PC-3 (cell line): Measurements from ENCODE around the gene EMILIN1. TPM values are rescaled to one million over a fixed set of nuclear protein-coding genes. Genes with fewer than 3 reads are reported as not detected.
A peak's percentile ranks its signal among the peaks of the same experiment; 100 is the strongest.

Source experiments
- ATAC-seq: fragments of 200-7000 bp; cut with Tn5 transposase; 2 replicates; pipeline ENCODE4 v1.9.1; 2020; ENCODE audit warnings: mild to moderate bottlenecking, moderate library complexity
- BruUV-seq: library from RNA; stranded (reverse); fragments of 400-500 nt; replicated peaks from 2 replicates; lab custom pipeline; 2021; lab: Mats Ljungman, UMichigan
- CTCF ChIA-PET: fragments of 300-600 bp; sonication (Branson Sonifier 250); formaldehyde crosslinking; loops from one replicate; lab custom pipeline; 2022; ENCODE audit warnings: antibody characterized with exemption; lab: Charles Lee
- POLR2A ChIA-PET: fragments of 300-600 bp; sonication (Branson Sonifier 250); formaldehyde crosslinking; loops from one replicate; lab custom pipeline; 2022; ENCODE audit warnings: antibody characterized with exemption; ENCODE audit not compliant: unreplicated experiment; lab: Charles Lee
- DNase-seq: peaks from one replicate; pipeline ENCODE4 v3.0.0-alpha.2; 2015
- H2AFZ ChIP-seq: fragments of 300-600 bp; sonication (generic); 2 replicates; pipeline ENCODE4 v1.6.0; 2016; ENCODE audit warnings: antibody characterized with exemption, low read length
- H3F3A ChIP-seq: fragments of 300-600 bp; sonication (generic); one replicate; pipeline ENCODE4 v1.6.0; 2017; ENCODE audit warnings: antibody characterized with exemption, low read length, control low read depth, mild to moderate bottlenecking; ENCODE audit not compliant: unreplicated experiment
- H3K27ac ChIP-seq: fragments of 300-600 bp; sonication (generic); 2 replicates; pipeline ENCODE4 v1.5.1; 2016; ENCODE audit warnings: mild to moderate bottlenecking, low read length
- H3K27me3 ChIP-seq: fragments of 300-600 bp; sonication (generic); 2 replicates; pipeline ENCODE4 v1.6.1; 2016; ENCODE audit warnings: low read length, mixed read lengths
- H3K36me3 ChIP-seq: fragments of 300-600 bp; sonication (generic); 2 replicates; pipeline ENCODE4 v1.6.1; 2016; ENCODE audit warnings: low read depth, mixed run types, low read length, mixed read lengths
- H3K4me1 ChIP-seq: fragments of 300-600 bp; sonication (generic); 2 replicates; pipeline ENCODE4 v1.5.1; 2016; ENCODE audit warnings: low read length; ENCODE audit not compliant: insufficient read depth
- H3K4me2 ChIP-seq: fragments of 300-600 bp; sonication (generic); 2 replicates; pipeline ENCODE4 v1.6.0; 2016; ENCODE audit warnings: low read length
- H3K4me3 ChIP-seq: fragments of 300-600 bp; sonication (generic); 2 replicates; pipeline ENCODE4 v1.5.1; 2016; ENCODE audit warnings: mild to moderate bottlenecking, low read length, mixed read lengths
- H3K79me2 ChIP-seq: fragments of 300-600 bp; sonication (generic); 2 replicates; pipeline ENCODE4 v1.6.1; 2017; ENCODE audit warnings: low read length, mixed read lengths
- H3K9ac ChIP-seq: fragments of 300-600 bp; sonication (generic); 2 replicates; pipeline ENCODE4 v1.6.0; 2016; ENCODE audit warnings: mild to moderate bottlenecking, low read length
- H3K9me2 ChIP-seq: fragments of 300-600 bp; sonication (generic); replicated peaks from 2 replicates; pipeline ENCODE4 v1.6.1; 2016; ENCODE audit warnings: mixed run types, low read length, mixed read lengths
- H3K9me3 ChIP-seq: fragments of 300-600 bp; sonication (generic); 2 replicates; pipeline ENCODE4 v1.6.1; 2016; ENCODE audit warnings: low read length, mixed read lengths
- H4K20me1 ChIP-seq: fragments of 300-600 bp; sonication (generic); 2 replicates; pipeline ENCODE4 v1.6.1; 2016; ENCODE audit warnings: low read length, mixed read lengths
- EZH2 ChIP-seq: fragments of 300-600 bp; sonication (generic); IDR thresholded peaks from one replicate; pipeline ENCODE4 v1.6.1; 2017; ENCODE audit warnings: antibody characterized with exemption, mild to moderate bottlenecking, low read length; ENCODE audit not compliant: unreplicated experiment
- EZH2phosphoT487 ChIP-seq: fragments of 300-600 bp; sonication (generic); IDR thresholded peaks from 2 replicates; pipeline ENCODE4 v1.6.1; 2018; ENCODE audit warnings: mild to moderate bottlenecking, antibody characterized with exemption, low read length, borderline replicate concordance
- intact Hi-C: fragments of 100-400 bp; cut with micrococcal nuclease; formaldehyde crosslinking; loops from 2 replicates; pipeline ENCODE4 v1.9.0; 2023
- total RNA-seq: library from RNA; depleted of rRNA; stranded (reverse); fragments of >200 nt; gene quantifications from 2 replicates; pipeline ENCODE4 v1.2.3, GENCODE V29; 2014
- TF ChIP-seq, protein P1 (sequence below): fragments of 300-600 bp; sonication (generic); conservative IDR thresholded peaks from 2 replicates; pipeline ENCODE4 v1.5.1; 2017; ENCODE audit warnings: antibody characterized with exemption, low read depth, mild to moderate bottlenecking, low read length

Gene EMILIN1
- total RNA-seq, 1 experiment from 2014 or later, result 0.69 TPM

GRCh38 chr2:27091746-27092695 lies 13.6 kb downstream of the EMILIN1 start:
- Histone ChIP-seq H3K9ac (no peak overlapping the region), H3K79me2 (no peaks in the 10 kb centered on the region), H4K20me1 (no peaks in the 10 kb centered on the region), H3K4me1 (peaks cover 8% of the 10 kb centered on the region; the same call in 1 of the 2 replicates), H3K9me2 (no peaks in the 10 kb centered on the region), H2AFZ (no peak overlapping the region), H3K36me3 (no peaks in the 10 kb centered on the region), H3K9me3 (no peaks in the 10 kb centered on the region), H3K27me3 (no peaks in the 10 kb centered on the region), H3F3A (no peaks in the 10 kb centered on the region), H3K4me3 (no peak overlapping the region), H3K27ac (no peak overlapping the region), H3K4me2 (no peak overlapping the region)
- TF ChIP-seq EZH2phosphoT487, result no peak
- no peak for TF ChIP-seq EZH2
- TF ChIP-seq, protein P1, sequence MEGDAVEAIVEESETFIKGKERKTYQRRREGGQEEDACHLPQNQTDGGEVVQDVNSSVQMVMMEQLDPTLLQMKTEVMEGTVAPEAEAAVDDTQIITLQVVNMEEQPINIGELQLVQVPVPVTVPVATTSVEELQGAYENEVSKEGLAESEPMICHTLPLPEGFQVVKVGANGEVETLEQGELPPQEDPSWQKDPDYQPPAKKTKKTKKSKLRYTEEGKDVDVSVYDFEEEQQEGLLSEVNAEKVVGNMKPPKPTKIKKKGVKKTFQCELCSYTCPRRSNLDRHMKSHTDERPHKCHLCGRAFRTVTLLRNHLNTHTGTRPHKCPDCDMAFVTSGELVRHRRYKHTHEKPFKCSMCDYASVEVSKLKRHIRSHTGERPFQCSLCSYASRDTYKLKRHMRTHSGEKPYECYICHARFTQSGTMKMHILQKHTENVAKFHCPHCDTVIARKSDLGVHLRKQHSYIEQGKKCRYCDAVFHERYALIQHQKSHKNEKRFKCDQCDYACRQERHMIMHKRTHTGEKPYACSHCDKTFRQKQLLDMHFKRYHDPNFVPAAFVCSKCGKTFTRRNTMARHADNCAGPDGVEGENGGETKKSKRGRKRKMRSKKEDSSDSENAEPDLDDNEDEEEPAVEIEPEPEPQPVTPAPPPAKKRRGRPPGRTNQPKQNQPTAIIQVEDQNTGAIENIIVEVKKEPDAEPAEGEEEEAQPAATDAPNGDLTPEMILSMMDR, result no peak
- ChIA-PET POLR2A (interaction anchor here (0.6 kb wide), 1 partner anchor 111 kb away, joined by 11 read pairs; no protein-coding TSS in a partner anchor), CTCF (no interaction called here)
- intact Hi-C loops, result no loop called here
- no peak for ATAC-seq
- BruUV-seq, result no TSS peak
- DNase-seq, result no peak

GRCh38 chr2:27092696-27093429 lies 14.4 kb downstream of the EMILIN1 start:
- no peaks in the 10 kb centered on the region for H3K9me2 ChIP-seq
- no peaks in the 10 kb centered on the region for H3K36me3 ChIP-seq
- no peak overlapping the region for H3K27ac ChIP-seq
- ATAC-seq (peak; percentile 75), DNase-seq (no peak)
- H4K20me1 ChIP-seq, result no peaks in the 10 kb centered on the region
- no TSS peak for BruUV-seq
- H3F3A ChIP-seq, result no peaks in the 10 kb centered on the region
- H3K9me3 ChIP-seq, result no peaks in the 10 kb centered on the region
- TF ChIP-seq, protein P1, result no peak
- TF ChIP-seq EZH2phosphoT487 (no peak), EZH2 (no peak)
- no peak overlapping the region for H3K4me2 ChIP-seq
- ChIA-PET POLR2A (no interaction called here), CTCF (no interaction called here)
- H2AFZ ChIP-seq, result no peak overlapping the region
- H3K4me1 ChIP-seq, result no peaks in the 10 kb centered on the region
- intact Hi-C loops, result no loop called here
- no peaks in the 10 kb centered on the region for H3K79me2 ChIP-seq
- H3K9ac ChIP-seq, result no peak overlapping the region
- no peaks in the 10 kb centered on the region for H3K27me3 ChIP-seq
- H3K4me3 ChIP-seq, result no peak overlapping the region
